Mesenchymal stem cell (in vitro differentiated cells and primary cell): ENCODE measurements around the gene UACA.

ENCODE experiments used
- DNase-seq: peaks from one replicate; pipeline ENCODE4 v3.0.0-alpha.2; 2013
- H2AFZ ChIP-seq: one replicate; pipeline ENCODE4 v1.6.1; 2013; ENCODE audit warnings: low read depth, mild to moderate bottlenecking, control low read depth, inconsistent platforms, low read length, moderate library complexity
- H2AK5ac ChIP-seq: 2 replicates; pipeline ENCODE4 v1.6.1; 2013; ENCODE audit warnings: low read length, moderate library complexity, mild to moderate bottlenecking, inconsistent platforms; ENCODE audit not compliant: severe bottlenecking
- H2BK120ac ChIP-seq: one replicate; pipeline ENCODE4 v1.6.1; 2013; ENCODE audit warnings: low read depth, mild to moderate bottlenecking, inconsistent platforms, low read length, moderate library complexity
- H2BK12ac ChIP-seq, 2 experiments: one replicate each; pipeline ENCODE4 v1.6.1; 2013; ENCODE audit warnings: inconsistent platforms in 2 of 2, low read length in 2 of 2, mild to moderate bottlenecking in 2 of 2, moderate library complexity in 2 of 2, control low read depth in 1 of 2
- H2BK15ac ChIP-seq: one replicate; pipeline ENCODE4 v1.6.1; 2013; ENCODE audit warnings: mild to moderate bottlenecking, low read depth, inconsistent platforms; ENCODE audit not compliant: poor library complexity, severe bottlenecking
- H2BK5ac ChIP-seq: 2 replicates; pipeline ENCODE4 v1.6.1; 2013; ENCODE audit warnings: low read depth, mild to moderate bottlenecking, low read length, control low read depth, inconsistent platforms; ENCODE audit not compliant: poor library complexity, severe bottlenecking
- H3K14ac ChIP-seq, 2 experiments: one replicate each; pipeline ENCODE4 v1.6.1; 2013; ENCODE audit warnings: inconsistent platforms in 2 of 2, low read length in 2 of 2, control low read depth in 1 of 2, mild to moderate bottlenecking in 1 of 2, moderate library complexity in 1 of 2
- H3K18ac ChIP-seq, 2 experiments: one replicate each; pipeline ENCODE4 v1.6.1; 2013; ENCODE audit warnings: inconsistent platforms in 2 of 2, low read length in 2 of 2, control low read depth in 1 of 2, low read depth in 1 of 2, mild to moderate bottlenecking in 1 of 2
- H3K23ac ChIP-seq, 2 experiments: one replicate each; pipeline ENCODE4 v1.6.1; 2013; ENCODE audit warnings: inconsistent platforms in 2 of 2, low read length in 2 of 2, mild to moderate bottlenecking in 2 of 2, moderate library complexity in 2 of 2, control low read depth in 1 of 2
- H3K27ac ChIP-seq: 2 replicates; pipeline ENCODE4 v1.5.1; 2013; ENCODE audit warnings: mild to moderate bottlenecking, moderate library complexity, low read length, control low read depth, inconsistent platforms; ENCODE audit not compliant: poor library complexity, severe bottlenecking
- H3K27me3 ChIP-seq, 2 experiments: 2 replicates each; pipeline versions ENCODE4 v1.6.1 to v1.7.0; 2013; ENCODE audit warnings: low read length in 2 of 2, mild to moderate bottlenecking in 2 of 2, moderate library complexity in 2 of 2, control low read depth in 1 of 2, inconsistent platforms in 1 of 2; ENCODE audit not compliant: control insufficient read depth in 1 of 2, insufficient read depth in 1 of 2
- H3K36me3 ChIP-seq, 2 experiments: 2 replicates each; pipeline versions ENCODE4 v1.6.1 to v1.7.0; 2013; ENCODE audit warnings: low read length in 2 of 2, control low read depth in 1 of 2, inconsistent platforms in 1 of 2, low read depth in 1 of 2, mild to moderate bottlenecking in 1 of 2; ENCODE audit not compliant: insufficient read depth in 2 of 2, control insufficient read depth in 1 of 2
- H3K4ac ChIP-seq, 2 experiments: one replicate each; pipeline ENCODE4 v1.6.1; 2013; ENCODE audit warnings: inconsistent platforms in 2 of 2, low read length in 2 of 2, mild to moderate bottlenecking in 2 of 2, moderate library complexity in 2 of 2, control low read depth in 1 of 2, low read depth in 1 of 2
- H3K4me1 ChIP-seq: 2 replicates; pipeline ENCODE4 v1.6.1; 2013; ENCODE audit warnings: low read depth, low read length, control low read depth; ENCODE audit not compliant: control insufficient read depth, insufficient read depth
- H3K4me2 ChIP-seq: 2 replicates; pipeline ENCODE4 v1.6.1; 2013; ENCODE audit warnings: low read length, mild to moderate bottlenecking, inconsistent platforms; ENCODE audit not compliant: poor library complexity, severe bottlenecking
- H3K4me3 ChIP-seq, 2 experiments: 2 replicates each; pipeline versions ENCODE4 v1.5.1 to v1.7.0; 2013; ENCODE audit warnings: low read length in 2 of 2, mild to moderate bottlenecking in 2 of 2, control low read depth in 1 of 2, low read depth in 1 of 2; ENCODE audit not compliant: insufficient read depth in 1 of 2
- H3K79me1 ChIP-seq: replicated peaks from 2 replicates; pipeline ENCODE4 v1.6.1; 2013; ENCODE audit warnings: mild to moderate bottlenecking, control low read depth, low read length, inconsistent platforms; ENCODE audit not compliant: poor library complexity, severe bottlenecking
- H3K9ac ChIP-seq: 2 replicates; pipeline ENCODE4 v1.7.0; 2013; ENCODE audit warnings: mild to moderate bottlenecking, low read length, moderate library complexity
- H3K9me3 ChIP-seq: 2 replicates; pipeline ENCODE4 v1.7.0; 2013; ENCODE audit warnings: mild to moderate bottlenecking, low read length; ENCODE audit not compliant: control insufficient read depth
- H4K8ac ChIP-seq: one replicate; pipeline ENCODE4 v1.6.1; 2013; ENCODE audit warnings: inconsistent platforms, mild to moderate bottlenecking, low read length, moderate library complexity
- H4K91ac ChIP-seq: one replicate; pipeline ENCODE4 v1.6.1; 2013; ENCODE audit warnings: mild to moderate bottlenecking, low read length, inconsistent platforms
- WGBS: methylation state at CpG from one replicate; pipeline ENCODE4 v1.1.7; 2013; ENCODE audit warnings: mixed read lengths; 5-methylcytosine and 5-hydroxymethylcytosine counted together

Gene UACA

GRCh38 chr15:70757627-70758026, 5.7 kb downstream of the UACA start:
- Histone ChIP-seq H2BK12ac (no peak overlapping the region), H4K8ac (no peak overlapping the region), H2AK5ac (no peak overlapping the region), H3K4me3 (peak overlapping the region in 1 of 2 experiments; percentile 94), H3K79me1 (peaks cover 9% of the 10 kb centered on the region), H2AFZ (no peak overlapping the region), H2BK120ac (no peak overlapping the region), H2BK15ac (no peak overlapping the region), H2BK5ac (no peak overlapping the region), H3K4me1 (peaks cover 4% of the 10 kb centered on the region), H3K18ac (no peak overlapping the region), H3K4ac (no peak overlapping the region), H3K9ac (peak overlapping the region; percentile 22), H3K23ac (no peak overlapping the region), H3K36me3 (peaks cover 0 to 27% of the 10 kb centered on the region in 2 experiments), H3K9me3 (no peaks in the 10 kb centered on the region), H3K14ac (no peak overlapping the region), H3K27me3 (no peaks in the 10 kb centered on the region), H3K27ac (no peak overlapping the region), H3K4me2 (no peak overlapping the region), H4K91ac (no peak overlapping the region)
- WGBS, result 100% methylated on average over 1 of the region's 1 CpG
- no peak for DNase-seq

- Histone ChIP-seq H3K9me3 (no peaks in the 10 kb centered on the region), H4K91ac (no peak overlapping the region), H3K4me1 (peaks cover 2% of the 10 kb centered on the region), H4K8ac (no peak overlapping the region), H2BK12ac (no peak overlapping the region), H2AK5ac (no peak overlapping the region), H3K27ac (no peak overlapping the region), H3K14ac (no peak overlapping the region), H2BK5ac (no peak overlapping the region), H3K18ac (no peak overlapping the region), H2BK15ac (no peak overlapping the region), H3K4me3 (no peak overlapping the region), H3K27me3 (no peaks in the 10 kb centered on the region), H3K4ac (no peak overlapping the region), H3K4me2 (no peak overlapping the region), H3K79me1 (peaks cover 13% of the 10 kb centered on the region), H2AFZ (no peak overlapping the region), H2BK120ac (no peak overlapping the region), H3K9ac (no peak overlapping the region), H3K36me3 (peaks cover 0 to 38% of the 10 kb centered on the region in 2 experiments), H3K23ac (no peak overlapping the region)
- DNase-seq, result no peak
- WGBS, result no CpG with 5 or more reads among the region's 2 CpGs
Observed at GRCh38 chr15:70754862-70755261, 8.5 kb downstream of the UACA start.

GRCh38 chr15:70753101-70753829, 10.1 kb downstream of the UACA start:
- H3K4me3 ChIP-seq, result peak overlapping the region in 1 of 2 experiments; percentile 5
- H3K4me2 ChIP-seq, result no peak overlapping the region
- no peak overlapping the region for H2BK12ac ChIP-seq
- no peaks in the 10 kb centered on the region for H3K9me3 ChIP-seq
- no peak overlapping the region for H2BK15ac ChIP-seq
- no peak overlapping the region for H4K8ac ChIP-seq
- H3K23ac ChIP-seq, result no peak overlapping the region
- peaks cover 0 to 28% of the 10 kb centered on the region in 2 experiments for H3K36me3 ChIP-seq
- DNase-seq, result no peak
- WGBS, result 59% methylated on average over 3 of the region's 4 CpGs
- no peak overlapping the region for H2AK5ac ChIP-seq
- no peak overlapping the region for H3K27ac ChIP-seq
- no peak overlapping the region for H3K4ac ChIP-seq
- no peak overlapping the region for H2BK120ac ChIP-seq
- no peak overlapping the region for H2AFZ ChIP-seq
- H3K79me1 ChIP-seq, result peaks cover 13% of the 10 kb centered on the region
- no peaks in the 10 kb centered on the region for H3K27me3 ChIP-seq
- H4K91ac ChIP-seq, result no peak overlapping the region
- H3K18ac ChIP-seq, result no peak overlapping the region
- H3K4me1 ChIP-seq, result peaks cover 2% of the 10 kb centered on the region
- H2BK5ac ChIP-seq, result no peak overlapping the region
- peak overlapping the region; percentile 35 for H3K9ac ChIP-seq
- no peak overlapping the region for H3K14ac ChIP-seq

GRCh38 chr15:70752193-70752635, 11.1 kb downstream of the UACA start:
- no peak overlapping the region for H2BK15ac ChIP-seq
- no peak overlapping the region for H2BK5ac ChIP-seq
- H3K14ac ChIP-seq, result no peak overlapping the region
- DNase-seq, result peak; percentile 37
- H2AFZ ChIP-seq, result no peak overlapping the region
- H3K36me3 ChIP-seq, result peaks cover 0 to 21% of the 10 kb centered on the region in 2 experiments
- no peak overlapping the region for H3K4me2 ChIP-seq
- no peak overlapping the region for H3K23ac ChIP-seq
- WGBS, result 0% methylated on average over 1 of the region's 4 CpGs
- no peak overlapping the region for H3K9ac ChIP-seq
- H3K27me3 ChIP-seq, result no peaks in the 10 kb centered on the region
- peaks cover 14% of the 10 kb centered on the region for H3K79me1 ChIP-seq
- no peak overlapping the region for H2AK5ac ChIP-seq
- no peak overlapping the region for H3K27ac ChIP-seq
- H3K4me1 ChIP-seq, result peaks cover 3% of the 10 kb centered on the region
- H3K4ac ChIP-seq, result no peak overlapping the region
- H3K4me3 ChIP-seq, result no peak overlapping the region
- H3K18ac ChIP-seq, result no peak overlapping the region
- H2BK120ac ChIP-seq, result no peak overlapping the region
- no peak overlapping the region for H2BK12ac ChIP-seq
- H3K9me3 ChIP-seq, result no peaks in the 10 kb centered on the region
- H4K91ac ChIP-seq, result no peak overlapping the region
- H4K8ac ChIP-seq, result no peak overlapping the region
